IPS-20b (cell line): ENCODE measurements around the gene PTGR2.
"Not testable (repeated sequence)": the region's sequence is repeated elsewhere in the genome, so short reads cannot be mapped to it uniquely, and the experiment has no call there.

Experiments used
- H3K27ac ChIP-seq: one replicate; pipeline ENCODE4 v1.5.1; 2013; ENCODE audit warnings: low read length
- H3K27me3 ChIP-seq: 2 replicates; pipeline ENCODE4 v1.6.1; 2013; ENCODE audit warnings: mild to moderate bottlenecking, low read length, inconsistent platforms; ENCODE audit not compliant: insufficient read depth
- H3K36me3 ChIP-seq: 2 replicates; pipeline ENCODE4 v1.6.1; 2013; ENCODE audit warnings: low read depth, mild to moderate bottlenecking, inconsistent platforms, low read length, moderate library complexity; ENCODE audit not compliant: insufficient read depth
- H3K4me1 ChIP-seq: 2 replicates; pipeline ENCODE4 v1.6.1; 2013; ENCODE audit warnings: mild to moderate bottlenecking, control low read depth, inconsistent platforms, low read length, moderate library complexity; ENCODE audit not compliant: insufficient read depth
- H3K4me3 ChIP-seq: 2 replicates; pipeline ENCODE4 v1.5.1; 2013; ENCODE audit warnings: mild to moderate bottlenecking, low read length, inconsistent platforms
- H3K9ac ChIP-seq: 2 replicates; pipeline ENCODE4 v1.6.1; 2013; ENCODE audit warnings: low read depth, mild to moderate bottlenecking, inconsistent platforms, low read length, moderate library complexity
- H3K9me3 ChIP-seq: 2 replicates; pipeline ENCODE4 v1.6.1; 2013; ENCODE audit warnings: mild to moderate bottlenecking, low read depth, low read length, inconsistent platforms; ENCODE audit not compliant: insufficient read depth

Gene PTGR2

DNA sequence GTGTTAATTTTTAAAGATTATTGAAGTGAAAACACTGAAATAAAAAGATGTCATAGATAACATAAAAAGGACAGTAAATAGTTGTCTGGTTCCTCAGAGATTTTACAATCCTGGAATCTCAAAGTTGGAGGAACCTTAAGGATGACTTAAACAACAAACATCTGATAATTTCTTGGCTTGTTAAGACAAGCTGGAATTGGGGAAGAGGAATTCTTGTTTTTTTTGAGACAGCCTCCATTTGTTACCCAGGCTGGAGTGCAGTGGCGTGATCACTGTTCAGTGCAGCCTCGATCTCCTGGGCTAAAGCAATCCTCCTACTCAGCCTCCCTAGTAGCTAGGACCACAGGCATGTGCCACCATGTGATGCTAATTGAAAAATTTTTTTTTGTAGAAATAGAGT lies 37.3 kb downstream of the PTGR2 start:
- H3K27me3 ChIP-seq: no peaks in the 10 kb centered on the region
- no peak overlapping the region for H3K27ac ChIP-seq
- H3K4me1 ChIP-seq: peaks cover 9% of the 10 kb centered on the region
- no peak overlapping the region for H3K4me3 ChIP-seq
- H3K9me3 ChIP-seq: no peaks in the 10 kb centered on the region
- H3K36me3 ChIP-seq: peaks cover 13% of the 10 kb centered on the region
- no peak overlapping the region for H3K9ac ChIP-seq

DNA sequence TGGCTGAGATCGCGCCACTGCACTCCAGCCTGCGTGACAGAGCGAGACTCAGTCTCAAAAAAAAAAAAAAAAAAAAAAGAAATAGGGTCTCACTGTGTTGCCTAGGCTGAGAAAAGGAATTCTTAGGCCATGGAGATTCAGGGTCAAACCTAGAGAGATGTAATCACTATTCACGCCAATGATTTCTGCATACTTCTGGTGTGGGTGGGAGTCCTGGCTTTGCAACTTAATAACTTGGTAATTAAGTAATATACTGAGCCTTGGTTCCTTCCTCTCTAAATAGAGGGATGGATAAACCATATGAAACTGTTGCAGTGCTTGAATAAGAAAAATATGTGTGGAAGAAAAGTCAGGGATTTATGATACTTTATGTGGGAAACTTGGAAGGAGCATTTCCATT lies 37.7 kb downstream of the PTGR2 start:
- peaks cover 9% of the 10 kb centered on the region for H3K4me1 ChIP-seq
- no peaks in the 10 kb centered on the region for H3K27me3 ChIP-seq
- no peaks in the 10 kb centered on the region for H3K9me3 ChIP-seq
- H3K27ac ChIP-seq: no peak overlapping the region
- H3K9ac ChIP-seq: no peak overlapping the region
- H3K4me3 ChIP-seq: no peak overlapping the region
- peaks cover 16% of the 10 kb centered on the region for H3K36me3 ChIP-seq

DNA sequence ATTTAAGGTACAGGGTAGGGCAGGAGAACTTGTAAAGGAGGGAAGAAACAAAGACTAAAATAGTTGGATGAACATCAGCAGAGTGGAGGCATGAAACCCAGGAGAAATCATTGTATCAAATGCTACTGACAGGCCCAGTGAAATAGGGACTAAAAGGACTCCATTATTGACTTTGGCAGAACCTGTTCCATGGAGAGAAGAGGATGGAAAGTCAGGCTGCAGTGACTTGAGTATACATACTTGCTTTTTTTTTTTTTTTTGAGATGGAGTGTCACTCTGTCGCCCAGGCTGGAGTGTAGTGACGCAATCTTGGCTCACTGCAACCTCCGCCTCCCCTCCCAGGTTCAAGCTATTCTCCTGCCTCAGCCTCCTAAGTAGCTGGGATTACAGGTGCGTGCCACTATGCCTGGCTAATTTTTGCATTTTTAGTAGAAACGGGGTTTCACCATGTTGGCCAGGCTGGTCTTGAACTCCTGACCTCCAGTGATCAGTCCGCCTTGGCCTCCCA lies 42.6 kb downstream of the PTGR2 start:
- H3K27ac ChIP-seq, H3K27me3 ChIP-seq, H3K9ac ChIP-seq, H3K9me3 ChIP-seq, H3K4me3 ChIP-seq, H3K4me1 ChIP-seq: not testable (repeated sequence)
- peaks cover 59% of the 10 kb centered on the region for H3K36me3 ChIP-seq

DNA sequence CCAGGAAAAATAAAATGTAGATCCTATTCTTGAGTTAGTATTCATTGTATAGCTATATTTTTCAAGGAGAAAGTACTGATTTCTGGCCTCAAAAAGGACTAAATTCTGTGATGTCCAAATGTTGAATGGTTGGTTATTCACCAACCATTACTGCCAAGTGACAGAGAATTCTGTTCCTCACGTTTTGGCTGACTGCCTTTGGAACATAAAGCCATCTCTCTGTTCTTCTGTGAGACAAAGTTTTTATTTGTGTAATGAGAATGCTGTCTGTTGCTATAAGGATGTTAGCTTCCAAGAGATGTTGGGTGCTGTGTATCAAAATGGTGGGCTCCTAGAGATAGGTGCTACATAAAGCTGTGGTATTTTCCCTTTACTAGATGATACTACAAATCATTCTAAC lies 44.3 kb downstream of the PTGR2 start:
- Histone ChIP-seq H3K9ac (no peak overlapping the region), H3K4me1 (no peaks in the 10 kb centered on the region), H3K9me3 (no peaks in the 10 kb centered on the region), H3K27me3 (no peaks in the 10 kb centered on the region), H3K36me3 (peaks cover 65% of the 10 kb centered on the region), H3K4me3 (no peak overlapping the region), H3K27ac (no peak overlapping the region)

DNA sequence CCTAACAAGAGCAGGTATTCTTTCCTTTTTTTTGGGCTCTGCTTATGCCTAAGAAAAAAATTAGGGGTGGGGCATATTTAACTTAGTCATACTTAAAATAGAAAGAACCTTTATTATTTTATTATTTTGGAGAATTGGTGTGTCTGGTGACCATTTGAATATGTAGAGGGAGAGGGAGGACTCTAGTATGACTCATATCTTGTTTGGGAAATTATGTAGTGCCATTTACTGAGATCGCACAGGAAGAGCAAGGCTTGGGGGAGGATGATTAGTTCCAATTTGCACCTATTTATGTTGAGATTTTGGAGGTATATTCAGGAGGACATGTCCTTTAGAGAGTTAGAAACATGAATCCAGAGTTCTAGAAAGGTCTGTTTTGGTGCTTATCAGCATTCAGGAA lies 44.9 kb downstream of the PTGR2 start:
- Histone ChIP-seq H3K36me3 (peaks cover 65% of the 10 kb centered on the region), H3K27me3 (no peaks in the 10 kb centered on the region), H3K27ac (no peak overlapping the region), H3K9ac (no peak overlapping the region), H3K9me3 (no peaks in the 10 kb centered on the region), H3K4me1 (no peaks in the 10 kb centered on the region), H3K4me3 (no peak overlapping the region)

- no peak overlapping the region for H3K9ac ChIP-seq
- H3K27ac ChIP-seq: no peak overlapping the region
- no peaks in the 10 kb centered on the region for H3K9me3 ChIP-seq
- no peaks in the 10 kb centered on the region for H3K27me3 ChIP-seq
- no peak overlapping the region for H3K4me3 ChIP-seq
- H3K36me3 ChIP-seq: peaks cover 60% of the 10 kb centered on the region
- no peaks in the 10 kb centered on the region for H3K4me1 ChIP-seq
Measured at GRCh38 chr14:73903028-73903427, 51.4 kb downstream of the PTGR2 start.

GRCh38 chr14:73909681-73910080 lies 58.0 kb downstream of the PTGR2 start:
- peaks cover 86% of the 10 kb centered on the region for H3K36me3 ChIP-seq
- no peaks in the 10 kb centered on the region for H3K9me3 ChIP-seq

GRCh38 chr14:73913256-73913655 lies 61.6 kb downstream of the PTGR2 start:
- H3K27me3 ChIP-seq: no peaks in the 10 kb centered on the region
- H3K9ac ChIP-seq: no peak overlapping the region
- no peak overlapping the region for H3K4me3 ChIP-seq
- no peaks in the 10 kb centered on the region for H3K9me3 ChIP-seq
- H3K27ac ChIP-seq: no peak overlapping the region
- H3K36me3 ChIP-seq: peaks cover 62% of the 10 kb centered on the region
- no peaks in the 10 kb centered on the region for H3K4me1 ChIP-seq

More at GRCh38 chr14:73909681-73910080, 58.0 kb downstream of the PTGR2 start:
- Histone ChIP-seq H3K27me3 (no peaks in the 10 kb centered on the region), H3K4me3 (no peak overlapping the region), H3K4me1 (no peaks in the 10 kb centered on the region), H3K27ac (no peak overlapping the region), H3K9ac (no peak overlapping the region)

DNA sequence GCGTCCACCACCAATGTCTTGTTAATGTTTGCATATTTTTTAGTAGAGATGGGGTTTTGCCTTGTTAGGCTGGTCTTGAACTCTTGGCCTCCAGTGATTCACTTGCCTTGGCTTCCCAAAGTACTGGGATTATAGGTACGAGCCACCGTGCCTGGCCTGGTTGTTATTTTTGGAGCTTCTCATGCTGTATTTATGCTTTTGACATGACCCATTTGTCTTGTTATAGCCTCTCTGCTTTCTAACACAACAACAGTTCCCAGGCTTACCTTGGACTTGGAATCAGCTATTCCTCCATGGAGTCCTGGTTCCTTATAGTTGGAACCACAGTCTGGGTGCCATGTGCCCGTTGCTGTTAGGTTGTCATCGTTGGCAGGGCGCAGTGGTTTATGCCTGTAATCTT lies 64.7 kb downstream of the PTGR2 start:
- no peak overlapping the region for H3K4me3 ChIP-seq

DNA sequence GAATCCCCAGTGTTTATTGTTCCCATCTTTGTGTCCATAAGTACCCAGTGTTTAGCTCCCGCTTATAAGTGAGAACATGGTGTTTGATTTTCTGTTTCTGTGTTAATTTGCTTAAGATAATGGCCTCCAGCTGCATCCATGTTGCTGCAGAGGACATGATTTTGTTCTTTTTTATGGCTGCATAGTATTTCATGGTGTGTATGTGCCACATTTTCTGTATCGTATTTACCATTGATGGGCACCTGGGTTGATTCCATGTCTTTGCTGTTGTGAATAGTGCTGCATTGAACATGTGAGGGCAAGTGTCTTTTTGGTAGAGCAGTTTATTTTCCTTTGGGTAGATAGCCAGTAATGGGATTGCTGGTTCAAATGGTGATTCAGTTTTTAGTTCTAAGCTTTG lies 67.8 kb downstream of the PTGR2 start:
- H3K9me3 ChIP-seq, H3K27ac ChIP-seq, H3K9ac ChIP-seq, H3K4me1 ChIP-seq, H3K27me3 ChIP-seq, H3K4me3 ChIP-seq: not testable (repeated sequence)
- peaks cover 54% of the 10 kb centered on the region for H3K36me3 ChIP-seq

More for the DNA sequence above, 64.7 kb downstream of the PTGR2 start:
- Histone ChIP-seq H3K4me1 (no peaks in the 10 kb centered on the region), H3K9ac (no peak overlapping the region), H3K27ac (no peak overlapping the region), H3K9me3 (no peaks in the 10 kb centered on the region), H3K27me3 (no peaks in the 10 kb centered on the region), H3K36me3 (peaks cover 50% of the 10 kb centered on the region)

DNA sequence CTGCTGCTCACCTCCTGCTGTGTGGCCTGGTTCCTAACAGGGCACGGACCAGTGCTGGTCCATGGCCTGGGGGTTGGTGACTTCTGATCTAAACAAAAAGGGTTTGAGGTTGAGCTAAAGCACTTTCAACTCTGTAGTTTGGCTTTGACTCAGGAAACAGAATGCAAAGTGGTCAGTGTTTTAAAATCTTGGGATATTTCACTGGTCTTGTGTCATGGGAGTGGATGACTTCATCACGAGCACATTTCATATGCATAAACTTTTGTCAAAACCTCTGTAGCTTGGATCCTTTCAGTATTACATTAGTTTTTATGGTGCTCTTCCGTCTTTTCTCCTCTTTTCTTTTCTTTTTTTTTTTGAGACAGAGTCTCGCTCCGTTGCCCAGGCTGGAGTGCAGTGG lies 72.7 kb downstream of the PTGR2 start:
- H3K4me1 ChIP-seq: no peaks in the 10 kb centered on the region
- no peaks in the 10 kb centered on the region for H3K9me3 ChIP-seq
- H3K27me3 ChIP-seq: no peaks in the 10 kb centered on the region
- H3K36me3 ChIP-seq: peaks cover 87% of the 10 kb centered on the region
- H3K4me3 ChIP-seq: no peak overlapping the region
- no peak overlapping the region for H3K27ac ChIP-seq
- H3K9ac ChIP-seq: no peak overlapping the region
